Hematopoietic multipotent progenitor cell (in vitro differentiated cells): ENCODE results near the gene PIAS1. TPM values are rescaled to one million over a fixed set of nuclear protein-coding genes. Genes with fewer than 3 reads are reported as not detected.
"Not testable (repeated sequence)": the region's sequence is repeated elsewhere in the genome, so short reads cannot be mapped to it uniquely, and the experiment has no call there.

Experiments
- DNase-seq, 3 donors: peaks; one replicate each; pipeline ENCODE4 v3.0.0-alpha.2; 2011 to 2015; ENCODE audit warnings: low read depth in 2 of 3, low spot score in 2 of 3
- total RNA-seq: library from RNA; depleted of rRNA; stranded (reverse); fragments of >200 nt; gene quantifications from one replicate; pipeline ENCODE4 v1.2.3, GENCODE V29; 2012

The PIAS1 gene
- total RNA-seq, 1 donor = 37.7 TPM

- DNase-seq = no peak
These were observed 146.1 kb downstream of the PIAS1 start for GRCh38 chr15:68200016-68200861.

GRCh38 chr15:68201153-68201878 lies 147.2 kb downstream of the PIAS1 start:
- DNase-seq = no peak

- no peak for DNase-seq
These were observed 147.8 kb downstream of the PIAS1 start for GRCh38 chr15:68201879-68202261.

- DNase-seq = not testable (repeated sequence)
These were observed 148.9 kb downstream of the PIAS1 start for GRCh38 chr15:68202994-68203393.

- no peak for DNase-seq
These were observed 149.4 kb downstream of the PIAS1 start for GRCh38 chr15:68203486-68203885.

- no peak for DNase-seq
These were observed 149.8 kb downstream of the PIAS1 start for GRCh38 chr15:68203956-68204355.

GRCh38 chr15:68204361-68204760 lies 150.2 kb downstream of the PIAS1 start:
- DNase-seq = no peak

- DNase-seq = peak in 1 of 3 donors; percentile 54
These were observed 150.9 kb downstream of the PIAS1 start, which contains the start of gene CALML4 for GRCh38 chr15:68204776-68205557. Gene CALML4, minus strand, starts transcription at chr15:68205332. Its CDS starts 85 bp downstream, at chr15:68205247.

GRCh38 chr15:68205558-68205944 lies 151.4 kb downstream of the PIAS1 start:
- DNase-seq = no peak

- no peak for DNase-seq
These were observed 151.9 kb downstream of the PIAS1 start for GRCh38 chr15:68205954-68206539.

- no peak for DNase-seq
These were observed 152.6 kb downstream of the PIAS1 start for GRCh38 chr15:68206711-68207151.

GRCh38 chr15:68207176-68207935 lies 153.2 kb downstream of the PIAS1 start:
- DNase-seq = no peak

GRCh38 chr15:68208136-68208535 lies 154.0 kb downstream of the PIAS1 start:
- no peak for DNase-seq

GRCh38 chr15:68208636-68209240 lies 154.6 kb downstream of the PIAS1 start:
- DNase-seq = no peak

- no peak for DNase-seq
These were observed 155.2 kb downstream of the PIAS1 start for GRCh38 chr15:68209272-68209671.

- DNase-seq = peak in 1 of 3 donors; percentile 34
These were observed 155.8 kb downstream of the PIAS1 start for GRCh38 chr15:68209735-68210408.

- no peak for DNase-seq
These were observed 156.3 kb downstream of the PIAS1 start for GRCh38 chr15:68210409-68210756.

GRCh38 chr15:68210821-68211655 lies 156.9 kb downstream of the PIAS1 start:
- DNase-seq = peak in 2 of 3 donors; percentile 46 to 72
